SU-DHL-6 (cell line): ENCODE measurements around the gene MAGEC2.

Experiments
- H2AFZ ChIP-seq: fragments of 200-600 bp; sonication (generic); 2 replicates; pipeline ENCODE4 v1.6.1; 2014; ENCODE audit warnings: low read depth, mild to moderate bottlenecking, moderate library complexity, mixed read lengths, antibody characterized with exemption, low read length; ENCODE audit not compliant: severe bottlenecking
- H3F3A ChIP-seq: fragments of 200-600 bp; shearing (Covaris generic); 2 replicates; pipeline ENCODE4 v1.6.0; 2016; ENCODE audit warnings: antibody characterized with exemption, mild to moderate bottlenecking; ENCODE audit not compliant: insufficient read depth
- H3K27ac ChIP-seq: fragments of 200-600 bp; sonication (generic); 2 replicates; pipeline ENCODE4 v1.5.1; 2016; ENCODE audit warnings: low read depth, mild to moderate bottlenecking, low read length, moderate library complexity, mixed read lengths
- H3K27me3 ChIP-seq: fragments of 200-600 bp; sonication (generic), shearing (Covaris generic); 2 replicates; pipeline ENCODE4 v1.6.0; 2014; ENCODE audit warnings: mild to moderate bottlenecking, low read length
- H3K36me3 ChIP-seq: fragments of 200-600 bp; sonication (generic); 2 replicates; pipeline ENCODE4 v1.6.1; 2014; ENCODE audit warnings: mild to moderate bottlenecking, low read length, mixed read lengths
- H3K4me2 ChIP-seq: fragments of 300-600, 200-600 bp; shearing (Covaris generic), sonication (generic); 2 replicates; pipeline ENCODE4 v1.6.0; 2014; ENCODE audit warnings: low read length, low read depth, mild to moderate bottlenecking; ENCODE audit not compliant: poor library complexity, severe bottlenecking
- H3K4me3 ChIP-seq: fragments of 200-600 bp; sonication (generic); 2 replicates; pipeline ENCODE4 v1.5.1; 2014; ENCODE audit warnings: antibody characterized with exemption, low read length, mild to moderate bottlenecking, mixed read lengths; ENCODE audit not compliant: insufficient read depth, poor library complexity, severe bottlenecking
- H3K79me2 ChIP-seq: fragments of 200-600 bp; sonication (generic); 2 replicates; pipeline ENCODE4 v1.6.1; 2014; ENCODE audit warnings: mild to moderate bottlenecking, low read length, moderate library complexity; ENCODE audit not compliant: insufficient read depth
- H3K9ac ChIP-seq: fragments of 200-600 bp; sonication (generic); 2 replicates; pipeline ENCODE4 v1.7.0; 2014; ENCODE audit warnings: mild to moderate bottlenecking, low read length
- H3K9me2 ChIP-seq: fragments of 200-600 bp; sonication (generic); replicated peaks from 2 replicates; pipeline ENCODE4 v1.6.1; 2014; ENCODE audit warnings: low read length; ENCODE audit not compliant: insufficient read depth
- H3K9me3 ChIP-seq: fragments of 200-600 bp; sonication (generic); 2 replicates; pipeline ENCODE4 v1.6.1; 2014; ENCODE audit warnings: low read length, mixed read lengths; ENCODE audit not compliant: insufficient read depth
- H4K20me1 ChIP-seq: fragments of 200-600 bp; sonication (generic); 2 replicates; pipeline ENCODE4 v1.6.1; 2014; ENCODE audit warnings: low read depth, mild to moderate bottlenecking, antibody characterized with exemption, low read length, moderate library complexity, mixed read lengths
- EZH2phosphoT487 ChIP-seq: fragments of 200-600 bp; sonication (generic), shearing (Covaris generic); conservative IDR thresholded peaks from 2 replicates; pipeline ENCODE4 v1.6.1; 2018; ENCODE audit warnings: mild to moderate bottlenecking, antibody characterized with exemption, low read length, moderate library complexity, mixed read lengths
- TF ChIP-seq, protein P1 (sequence below): fragments of 200-600 bp; sonication (generic); IDR thresholded peaks from one replicate; pipeline ENCODE4 v1.5.1; 2017; ENCODE audit warnings: antibody characterized with exemption, mild to moderate bottlenecking, low read length, moderate library complexity; ENCODE audit not compliant: insufficient read depth, poor library complexity, severe bottlenecking

MAGEC2 gene

DNA sequence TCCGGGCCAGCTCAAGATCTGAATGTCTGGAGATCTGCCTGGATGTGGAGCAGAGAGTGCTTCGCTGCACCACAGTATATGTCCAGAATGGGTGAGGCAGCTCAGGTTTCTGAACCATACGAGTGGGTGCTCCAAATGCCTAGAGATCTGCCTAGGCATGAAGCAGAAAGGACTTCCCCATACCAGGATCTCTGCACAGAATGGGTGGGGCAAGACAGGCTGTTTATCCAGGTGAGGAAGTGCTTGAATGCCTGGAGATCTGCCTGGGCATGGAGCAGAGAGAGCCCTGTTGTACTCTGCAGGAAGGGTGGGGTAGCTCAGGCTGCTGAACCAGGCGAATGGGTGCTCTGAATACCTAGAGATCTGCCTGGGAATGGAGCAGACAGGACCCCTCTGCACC is 45.4 kb upstream of the MAGEC2 start:
- no peak overlapping the region for H3K4me3 ChIP-seq
- no peaks in the 10 kb centered on the region for H3K79me2 ChIP-seq
- H3K4me2 ChIP-seq = no peak overlapping the region
- no peaks in the 10 kb centered on the region for H3K27me3 ChIP-seq
- H3K9me2 ChIP-seq = no peaks in the 10 kb centered on the region
- TF ChIP-seq, protein P1, sequence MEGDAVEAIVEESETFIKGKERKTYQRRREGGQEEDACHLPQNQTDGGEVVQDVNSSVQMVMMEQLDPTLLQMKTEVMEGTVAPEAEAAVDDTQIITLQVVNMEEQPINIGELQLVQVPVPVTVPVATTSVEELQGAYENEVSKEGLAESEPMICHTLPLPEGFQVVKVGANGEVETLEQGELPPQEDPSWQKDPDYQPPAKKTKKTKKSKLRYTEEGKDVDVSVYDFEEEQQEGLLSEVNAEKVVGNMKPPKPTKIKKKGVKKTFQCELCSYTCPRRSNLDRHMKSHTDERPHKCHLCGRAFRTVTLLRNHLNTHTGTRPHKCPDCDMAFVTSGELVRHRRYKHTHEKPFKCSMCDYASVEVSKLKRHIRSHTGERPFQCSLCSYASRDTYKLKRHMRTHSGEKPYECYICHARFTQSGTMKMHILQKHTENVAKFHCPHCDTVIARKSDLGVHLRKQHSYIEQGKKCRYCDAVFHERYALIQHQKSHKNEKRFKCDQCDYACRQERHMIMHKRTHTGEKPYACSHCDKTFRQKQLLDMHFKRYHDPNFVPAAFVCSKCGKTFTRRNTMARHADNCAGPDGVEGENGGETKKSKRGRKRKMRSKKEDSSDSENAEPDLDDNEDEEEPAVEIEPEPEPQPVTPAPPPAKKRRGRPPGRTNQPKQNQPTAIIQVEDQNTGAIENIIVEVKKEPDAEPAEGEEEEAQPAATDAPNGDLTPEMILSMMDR = no peak
- no peak for TF ChIP-seq EZH2phosphoT487
- no peak overlapping the region for H3K9ac ChIP-seq
- H3F3A ChIP-seq = no peaks in the 10 kb centered on the region
- H3K9me3 ChIP-seq = no peaks in the 10 kb centered on the region
- no peaks in the 10 kb centered on the region for H3K36me3 ChIP-seq
- no peak overlapping the region for H2AFZ ChIP-seq
- no peak overlapping the region for H3K27ac ChIP-seq
- no peaks in the 10 kb centered on the region for H4K20me1 ChIP-seq

DNA sequence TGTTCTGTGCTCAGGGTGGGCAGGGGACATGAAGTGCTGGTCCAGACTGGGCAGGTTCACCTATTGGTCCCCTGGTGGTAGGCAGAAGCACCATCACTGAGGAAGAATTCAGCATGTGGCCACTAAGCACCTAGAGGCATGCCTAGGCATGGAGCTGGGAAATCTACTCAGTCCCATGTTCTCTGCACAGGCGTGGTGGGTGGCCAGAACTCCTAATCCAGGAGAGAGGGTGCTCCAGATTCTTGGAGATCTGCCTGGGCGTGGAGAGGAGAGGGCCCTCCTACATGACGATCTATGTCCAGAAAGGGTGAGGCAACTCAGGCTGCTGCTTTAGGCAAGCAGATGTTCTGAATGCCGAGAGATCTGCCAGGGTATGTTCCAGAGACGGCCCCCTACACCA is 44.6 kb upstream of the MAGEC2 start:
- Histone ChIP-seq H3F3A (no peaks in the 10 kb centered on the region), H3K27me3 (no peaks in the 10 kb centered on the region), H3K27ac (no peak overlapping the region), H3K36me3 (no peaks in the 10 kb centered on the region), H3K9me2 (no peaks in the 10 kb centered on the region), H3K9ac (no peak overlapping the region), H3K9me3 (no peaks in the 10 kb centered on the region), H4K20me1 (no peaks in the 10 kb centered on the region), H3K4me3 (no peak overlapping the region), H3K4me2 (no peak overlapping the region), H3K79me2 (no peaks in the 10 kb centered on the region), H2AFZ (no peak overlapping the region)
- TF ChIP-seq, protein P1 = no peak
- no peak for TF ChIP-seq EZH2phosphoT487

DNA sequence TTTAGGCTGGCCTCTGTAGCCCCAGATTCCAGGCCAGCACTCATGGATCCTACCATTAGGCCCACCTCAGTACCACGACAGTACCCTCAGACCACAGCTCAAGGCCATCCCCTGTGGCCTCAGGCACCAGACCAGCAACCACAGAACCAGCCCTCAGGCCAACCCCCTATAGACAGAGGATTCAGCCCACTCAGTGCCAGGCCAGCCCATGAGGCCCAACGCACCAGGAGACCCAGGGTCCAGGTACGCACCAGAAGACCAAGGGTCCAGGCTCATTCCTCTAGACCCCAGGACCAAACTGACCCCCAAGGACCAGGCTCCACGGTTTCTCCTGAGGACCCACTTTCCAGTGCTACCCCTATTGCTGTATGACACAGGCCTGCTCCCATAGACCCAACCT is 39.5 kb upstream of the MAGEC2 start:
- Histone ChIP-seq H2AFZ (no peak overlapping the region), H3K9ac (no peak overlapping the region), H3K27me3 (no peaks in the 10 kb centered on the region), H3F3A (no peaks in the 10 kb centered on the region), H4K20me1 (no peaks in the 10 kb centered on the region), H3K36me3 (no peaks in the 10 kb centered on the region), H3K9me2 (no peaks in the 10 kb centered on the region), H3K79me2 (no peaks in the 10 kb centered on the region), H3K27ac (no peak overlapping the region), H3K4me2 (no peak overlapping the region), H3K9me3 (no peaks in the 10 kb centered on the region), H3K4me3 (no peak overlapping the region)
- no peak for TF ChIP-seq EZH2phosphoT487
- TF ChIP-seq, protein P1 = no peak

DNA sequence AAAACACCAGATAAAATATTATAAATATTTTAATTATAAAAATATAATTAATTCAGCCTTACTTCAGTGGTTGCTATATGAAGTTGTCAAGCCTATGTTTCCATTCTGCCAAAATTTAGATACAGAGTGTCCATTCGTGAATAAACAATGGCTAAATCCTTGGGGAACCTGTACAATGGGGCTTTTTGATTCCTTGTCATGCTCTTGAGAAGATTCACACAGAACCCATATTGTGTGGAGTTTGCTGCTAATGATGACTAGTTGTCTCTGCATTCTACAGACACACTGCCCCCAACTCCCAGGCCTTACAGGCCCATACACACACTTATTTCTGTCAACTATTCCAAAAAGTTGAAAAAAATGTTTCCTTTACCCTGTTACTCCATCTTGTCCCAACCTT is 33.4 kb upstream of the MAGEC2 start:
- H3K9ac ChIP-seq = no peak overlapping the region
- H3K27me3 ChIP-seq = no peaks in the 10 kb centered on the region
- H3K36me3 ChIP-seq = no peaks in the 10 kb centered on the region
- no peak overlapping the region for H3K4me3 ChIP-seq
- H3K9me3 ChIP-seq = no peaks in the 10 kb centered on the region
- TF ChIP-seq EZH2phosphoT487 = no peak
- TF ChIP-seq, protein P1 = no peak
- H3K4me2 ChIP-seq = no peak overlapping the region
- H4K20me1 ChIP-seq = no peaks in the 10 kb centered on the region
- H3K27ac ChIP-seq = no peak overlapping the region
- H2AFZ ChIP-seq = no peak overlapping the region
- H3K9me2 ChIP-seq = no peaks in the 10 kb centered on the region
- H3F3A ChIP-seq = no peaks in the 10 kb centered on the region
- no peaks in the 10 kb centered on the region for H3K79me2 ChIP-seq
